HCT116 (cell line): ENCODE data around the gene IFRD1.

Experiments
- CTCF ChIP-seq, 3 experiments: fragments of 200-600 bp in 1 of 3; sonication (generic) in 1 of 3; IDR thresholded peaks in 2 of 3; conservative IDR thresholded peaks in 1 of 3; 2 replicates each; pipeline ENCODE4 v1.5.1; 2012 to 2017; ENCODE audit warnings: low read depth in 2 of 3, low read length in 2 of 3, antibody characterized with exemption in 1 of 3, borderline replicate concordance in 1 of 3, control low read depth in 1 of 3, mild to moderate bottlenecking in 1 of 3, mixed read lengths in 1 of 3, mixed run types in 1 of 3, moderate library complexity in 1 of 3; ENCODE audit not compliant: insufficient read depth in 1 of 3
- RAD21 ChIP-seq: IDR thresholded peaks from 2 replicates; pipeline ENCODE4 v1.6.1; 2012; ENCODE audit warnings: low read depth, mild to moderate bottlenecking
- REST ChIP-seq: IDR thresholded peaks from 2 replicates; pipeline ENCODE4 v1.6.1; 2012; ENCODE audit warnings: low read depth
- ZNF274 ChIP-seq: fragments of 200-500 bp; sonication (Bioruptor generic); IDR thresholded peaks from 2 replicates; pipeline ENCODE4 v1.6.1; 2014; ENCODE audit warnings: mild to moderate bottlenecking, low read depth, low read length, inconsistent platforms

- TF ChIP-seq CTCF (IDR thresholded peaks at IDR 0.05 in 2 of 3, conservative IDR thresholded peaks at IDR 0.05 in 1 of 3; ENCODE audit: borderline replicate concordance in 1 of 3, insufficient read depth in 1 of 3, low read depth in 2 of 3, low read length in 2 of 3) (no peak), ZNF274 (no peak), RAD21 (no peak), REST (no peak)
These were observed 12.0 kb downstream of the IFRD1 start for GRCh38 chr7:112462236-112462635.
